GM18508 (cell line): ENCODE measurements around the gene USP48.
"Not testable (repeated sequence)": the region's sequence is repeated elsewhere in the genome, so short reads cannot be mapped to it uniquely, and the experiment has no call there.

Experiments
- ATAC-seq: cut with Tn5 transposase; IDR thresholded peaks from one replicate; pipeline ENCODE4 v1.9.1; 2021; ENCODE audit warnings: moderate number of reproducible peaks; ENCODE audit not compliant: insufficient read depth, unreplicated experiment

USP48 gene

GRCh38 chr1:21782868-21783678 lies at the start of gene USP48:
TSS of gene USP48 (minus strand) at chr1:21783149. CDS start at chr1:21782957, 192 bp downstream.
- no peak for ATAC-seq

DNA sequence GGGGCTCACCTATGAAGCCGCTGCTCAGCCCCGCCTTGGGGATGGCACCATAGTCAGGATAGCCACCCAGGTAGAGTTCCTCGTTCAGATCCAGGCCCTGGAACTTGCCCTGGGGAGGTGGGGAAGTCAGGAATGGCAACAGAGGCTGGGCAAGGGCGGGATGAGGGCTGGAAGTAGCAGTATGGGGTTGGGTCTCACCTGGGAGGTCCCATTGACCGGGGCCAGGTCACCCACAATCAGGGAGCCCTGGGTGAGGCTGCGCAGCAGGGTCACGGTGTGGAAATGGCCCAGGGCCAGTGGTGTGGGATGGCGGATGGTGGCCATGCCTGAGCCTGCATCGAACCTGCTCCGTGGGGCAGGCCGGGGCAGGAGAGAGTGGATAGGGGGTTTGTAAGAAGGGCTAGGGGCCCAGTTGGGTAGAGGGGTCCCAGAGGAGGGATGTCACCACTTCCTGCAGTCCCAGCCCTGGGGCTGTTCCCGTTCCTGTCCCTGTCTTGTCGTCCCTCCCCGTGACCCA lies 48.6 kb upstream of the USP48 start:
- ATAC-seq, result no peak

DNA sequence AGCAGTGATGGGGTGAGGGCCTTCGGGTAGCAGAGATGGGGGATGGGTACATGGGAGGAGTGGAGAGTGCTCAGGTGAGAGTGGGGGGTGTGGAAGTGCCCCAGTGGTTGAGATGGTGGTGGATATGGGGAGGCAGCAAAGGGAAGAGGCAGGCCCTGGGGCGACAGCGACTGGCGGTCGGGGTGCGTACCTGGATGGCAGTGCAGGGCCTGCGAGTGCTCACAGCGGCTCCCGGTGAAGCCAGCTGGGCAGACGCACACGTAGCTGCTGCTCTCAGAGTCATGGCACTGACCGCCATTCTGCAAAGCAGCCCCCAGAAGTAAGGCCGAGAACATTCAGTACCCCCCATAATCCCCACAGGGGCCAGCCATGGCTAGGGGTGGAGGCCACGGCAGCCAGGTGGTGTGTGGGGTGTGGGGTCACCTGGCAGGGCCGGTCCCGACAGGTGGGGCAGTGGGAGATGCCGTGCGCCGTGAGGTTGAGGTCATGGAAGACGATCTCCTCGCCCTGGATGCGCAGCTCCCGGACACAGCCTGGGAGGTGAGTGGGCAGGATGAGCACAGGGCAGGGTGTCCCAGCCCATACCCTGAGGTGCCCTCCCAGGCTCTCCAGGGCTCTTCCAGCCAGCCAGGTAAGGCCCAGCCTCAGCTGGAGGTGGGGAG lies 48.0 kb upstream of the USP48 start:
- no peak for ATAC-seq

DNA sequence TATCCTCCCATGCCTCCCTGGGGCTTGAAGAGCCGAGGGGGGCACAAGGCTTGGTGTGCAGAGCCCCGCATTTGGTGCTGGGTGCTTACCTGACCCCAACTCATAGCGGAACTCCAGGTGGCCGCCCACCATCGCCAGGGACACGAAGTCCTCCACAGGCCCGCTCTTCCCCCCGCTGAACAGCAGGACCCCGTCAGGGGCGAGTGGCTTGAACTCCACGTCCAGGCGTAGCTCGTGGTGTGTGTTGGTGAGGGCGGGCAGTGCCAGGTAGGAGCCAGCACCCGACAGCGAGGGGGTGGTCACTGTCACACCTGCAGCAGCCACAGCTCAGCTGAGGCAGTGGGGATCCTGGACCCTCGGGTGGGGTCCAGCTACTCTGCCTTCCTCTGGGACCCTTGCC lies 46.3 kb upstream of the USP48 start:
- no peak for ATAC-seq

DNA sequence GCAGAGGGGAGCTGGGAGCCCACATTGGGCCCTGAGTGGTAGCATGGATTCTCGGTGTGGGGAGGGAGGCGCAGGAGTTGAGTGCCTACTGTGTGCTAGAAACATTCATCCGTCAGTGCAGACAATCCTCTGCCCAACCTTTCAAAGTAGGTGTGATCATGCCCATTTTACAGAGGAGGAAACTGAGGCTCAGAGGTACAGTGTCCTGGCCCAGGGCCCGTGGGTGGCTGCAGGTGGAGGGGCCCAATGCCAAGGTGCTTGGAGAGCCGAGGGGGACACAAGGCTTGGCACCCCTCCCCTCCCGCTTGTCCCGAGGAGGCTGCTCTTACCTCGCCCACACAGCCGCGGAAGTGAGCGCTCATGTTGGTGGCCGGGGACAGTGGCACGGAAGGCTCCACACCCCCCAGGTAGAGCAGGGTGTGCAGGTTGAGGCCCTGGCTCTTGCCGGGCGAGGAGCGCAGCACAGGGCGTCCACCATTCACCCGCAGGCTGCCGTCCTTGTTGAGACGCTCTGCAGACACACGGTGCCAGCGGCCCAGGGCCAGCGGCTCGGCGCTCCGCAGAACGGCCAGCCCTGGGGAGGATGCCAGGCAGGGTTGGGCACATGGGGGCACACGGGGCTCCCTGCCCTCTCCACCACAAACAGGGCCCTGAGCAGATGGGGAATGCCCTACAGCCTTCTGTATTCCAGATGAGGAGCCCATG lies 45.7 kb upstream of the USP48 start:
- no peak for ATAC-seq

DNA sequence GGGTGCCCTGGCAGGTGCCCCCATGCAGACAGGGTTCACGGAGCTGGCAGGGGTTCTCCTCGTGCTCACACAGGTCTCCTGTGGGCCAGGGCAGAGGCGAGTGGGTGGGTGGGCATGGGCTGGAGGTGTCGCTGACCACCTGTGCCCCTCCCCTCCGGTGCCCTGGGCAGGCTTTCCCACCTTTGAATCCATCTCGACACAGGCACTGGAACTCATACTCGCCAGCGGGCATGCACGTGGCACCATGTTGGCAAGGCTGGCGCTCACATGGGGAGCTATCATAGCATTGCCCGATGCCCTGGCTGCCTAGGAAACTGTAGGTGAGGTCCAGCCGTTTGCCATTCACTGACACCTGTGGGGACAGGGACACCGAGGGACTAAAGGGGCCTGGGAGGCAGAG lies 45.1 kb upstream of the USP48 start:
- no peak for ATAC-seq

DNA sequence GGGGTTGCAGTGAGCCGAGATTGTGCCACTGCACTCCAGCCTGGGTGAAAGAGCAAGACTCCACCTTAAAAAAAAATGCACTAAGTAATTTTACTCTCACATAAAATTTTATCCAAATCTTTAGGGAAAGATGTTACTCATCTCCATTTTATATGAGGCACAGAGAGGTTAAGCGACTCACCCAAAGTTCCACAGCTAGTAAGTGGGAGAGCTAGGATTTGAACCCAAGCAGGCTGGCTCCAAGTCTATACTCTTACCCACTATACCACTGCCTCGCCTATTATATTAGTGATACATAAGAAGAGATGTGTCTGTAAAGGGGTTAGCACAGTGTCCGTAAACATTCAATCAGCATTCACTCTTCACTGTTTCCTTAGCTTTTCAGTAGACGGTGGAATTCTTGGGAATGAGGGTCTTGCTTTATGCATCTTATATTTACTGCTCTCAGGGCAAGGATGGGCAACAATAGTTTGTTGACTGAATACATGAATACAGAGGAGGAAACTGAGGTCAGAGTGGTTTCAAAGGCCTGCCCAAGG lies 44.3 kb upstream of the USP48 start:
- no peak for ATAC-seq

DNA sequence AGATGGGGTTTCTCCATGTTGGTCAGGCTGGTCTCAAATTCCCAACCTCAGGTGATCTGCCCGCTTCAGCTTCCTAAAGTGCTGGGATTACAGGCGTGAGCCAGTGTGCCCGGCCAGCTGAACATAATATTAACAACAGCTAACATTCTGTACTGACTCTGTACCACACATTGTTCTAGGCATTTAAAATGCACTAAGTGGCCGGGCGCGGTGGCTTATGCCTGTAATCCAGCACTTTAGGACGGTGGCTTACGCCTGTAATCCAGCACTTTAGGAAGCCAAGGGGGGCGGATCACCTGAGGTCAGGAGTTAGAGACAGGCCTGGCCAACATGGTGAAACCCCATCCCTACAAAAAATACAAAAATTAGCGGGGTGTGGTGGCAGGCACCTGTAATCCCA lies 43.7 kb upstream of the USP48 start:
- not testable (repeated sequence) for ATAC-seq

DNA sequence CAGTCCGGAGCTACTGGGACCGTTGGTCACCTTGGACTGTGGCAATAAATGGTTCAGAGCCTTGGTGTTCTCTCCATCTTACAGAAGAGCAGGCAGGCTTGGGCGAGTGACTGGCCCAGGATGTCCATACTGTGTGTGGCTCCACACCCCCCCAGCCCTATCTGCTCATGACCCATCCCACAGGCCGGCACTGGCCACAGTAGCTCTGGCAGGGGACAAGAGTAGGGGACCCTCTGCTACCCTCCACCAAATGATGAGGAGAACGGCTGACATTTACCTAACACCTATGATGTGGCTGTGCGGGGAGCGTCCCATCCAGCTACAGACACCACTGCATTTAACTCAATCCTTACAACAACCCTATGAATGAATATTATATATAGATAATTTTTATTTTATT lies 42.4 kb upstream of the USP48 start:
- no peak for ATAC-seq

DNA sequence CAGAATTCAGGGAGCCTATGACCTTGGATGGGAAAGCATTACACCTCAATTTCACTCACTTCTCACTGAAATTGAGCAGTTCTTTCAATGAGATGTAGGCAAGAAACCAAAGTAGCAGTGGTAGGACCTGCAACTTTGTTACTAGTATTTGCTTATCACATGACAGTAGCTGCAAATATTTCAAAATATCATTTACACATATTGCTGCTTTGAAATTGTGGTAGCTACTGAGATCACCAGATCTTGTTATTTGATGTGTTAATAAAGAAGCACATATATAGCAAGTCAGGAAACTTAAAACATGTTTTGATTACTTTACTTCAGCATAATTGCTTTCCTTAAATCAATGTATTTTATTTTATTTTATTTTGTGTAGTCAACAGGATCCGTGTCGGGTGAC lies 42.0 kb upstream of the USP48 start:
- ATAC-seq, result no peak

DNA sequence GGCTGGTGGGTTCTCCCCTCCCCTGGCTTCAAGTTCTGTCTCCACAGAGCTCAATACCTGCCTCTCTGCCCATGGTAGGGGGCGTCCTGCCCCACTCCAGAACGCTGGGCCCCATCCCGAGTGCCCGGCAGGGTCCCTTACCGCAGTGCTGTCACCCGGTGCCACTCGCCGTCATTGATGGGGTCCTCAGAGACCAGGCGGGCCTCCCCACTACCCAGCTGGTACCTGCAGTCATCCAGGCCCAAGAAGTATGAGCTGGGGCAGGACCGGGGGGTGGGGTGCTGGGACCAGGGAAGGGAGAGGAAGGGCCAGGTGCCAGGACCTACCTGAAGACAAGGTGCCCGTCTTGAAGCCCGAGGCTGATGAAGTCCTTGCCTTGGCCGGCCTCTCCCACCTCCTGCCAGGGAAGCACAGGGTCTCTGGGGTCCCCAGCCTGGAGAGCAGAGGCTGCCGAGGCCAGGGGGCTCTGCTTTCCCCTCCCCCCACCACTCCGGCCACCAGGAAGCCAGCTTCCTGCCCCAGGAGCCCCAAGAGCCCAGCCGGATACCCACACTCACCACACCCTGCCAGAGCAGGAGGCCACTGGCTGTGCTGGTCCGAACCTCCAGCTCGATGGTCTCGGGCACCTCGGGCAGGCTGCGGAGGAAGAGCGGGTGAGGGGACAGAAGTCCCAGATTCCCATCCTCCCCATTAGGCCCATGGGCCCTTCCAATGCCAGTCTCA lies 41.2 kb upstream of the USP48 start:
- no peak for ATAC-seq

DNA sequence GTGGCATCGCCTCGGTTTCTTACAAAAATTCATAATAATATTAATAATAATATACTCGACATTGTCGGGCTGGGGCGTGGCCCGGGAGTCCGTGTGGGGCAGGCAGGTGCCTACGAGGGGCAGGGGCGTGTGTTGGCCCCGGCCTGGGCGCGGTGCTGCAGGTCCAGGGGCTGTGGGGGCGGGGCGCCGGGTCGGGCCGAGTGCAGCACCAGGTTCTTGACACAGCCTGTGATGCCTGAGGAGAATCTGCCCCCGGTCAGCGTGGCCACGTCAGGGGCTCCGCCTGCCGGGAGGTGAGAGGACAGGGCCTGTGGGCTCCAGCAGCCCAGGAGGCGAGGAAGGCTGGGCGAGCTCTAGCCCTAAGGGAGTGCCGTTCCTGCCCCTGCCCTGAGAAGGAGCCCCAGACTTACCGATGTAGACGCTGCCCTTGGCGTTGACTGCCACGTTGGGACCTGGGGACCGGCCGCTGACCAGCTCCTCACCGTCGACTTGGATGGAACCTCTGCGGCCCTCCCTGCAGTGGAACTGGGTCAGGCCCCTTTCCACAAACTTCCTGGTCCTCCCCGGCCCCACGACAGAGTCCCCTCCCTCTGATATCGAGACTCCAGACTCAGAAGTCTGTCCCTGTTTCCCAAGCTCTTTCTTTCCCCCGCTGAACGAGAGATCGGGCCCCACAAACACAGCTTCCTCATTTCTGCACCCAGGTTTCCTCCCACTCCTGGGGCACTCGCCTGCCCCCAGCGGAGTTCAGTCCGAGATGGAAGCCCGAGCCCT lies 40.4 kb upstream of the USP48 start:
- ATAC-seq, result no peak

- ATAC-seq, result no peak
Observed at GRCh38 chr1:21822349-21822748, 39.4 kb upstream of the USP48 start.

GRCh38 chr1:21821385-21822019 lies 38.6 kb upstream of the USP48 start:
- ATAC-seq, result no peak

GRCh38 chr1:21820597-21821232 lies 37.8 kb upstream of the USP48 start:
- ATAC-seq, result no peak

GRCh38 chr1:21818656-21819055 lies 35.7 kb upstream of the USP48 start:
- ATAC-seq, result no peak

DNA sequence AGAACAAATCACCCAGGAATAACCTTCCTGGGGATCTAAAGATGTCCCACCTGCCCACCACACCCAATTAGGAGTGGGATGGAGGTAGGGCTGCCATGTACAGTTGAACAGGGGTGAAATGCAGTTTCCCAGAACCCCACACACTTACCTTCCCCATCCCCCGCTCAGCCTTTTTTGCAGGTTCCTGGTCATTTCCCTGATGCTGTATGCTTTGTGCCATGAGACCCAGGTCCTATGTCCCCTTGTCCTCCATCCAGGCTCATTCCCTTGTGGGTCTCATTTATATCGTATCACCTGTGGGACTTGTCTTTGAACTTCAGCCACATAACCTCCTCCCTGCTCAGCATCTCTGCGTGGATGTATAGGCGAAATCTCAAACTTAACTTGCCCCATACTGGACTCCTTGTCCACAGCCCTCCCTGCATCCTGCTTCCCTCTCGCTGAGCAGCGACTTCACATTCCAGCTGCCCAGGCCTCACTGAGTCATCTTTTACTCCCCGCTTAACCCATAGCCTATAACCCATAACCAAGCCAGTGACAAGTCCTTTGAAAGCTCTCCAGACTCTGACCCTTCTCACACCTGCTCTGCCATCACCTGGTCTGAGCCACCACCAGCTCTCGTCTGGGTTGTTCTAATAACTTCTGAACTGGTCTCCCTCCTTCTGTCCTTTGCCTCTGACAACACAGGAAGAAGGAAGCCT lies 33.8 kb upstream of the USP48 start:
- ATAC-seq, result no peak
